Osteocyte (in vitro differentiated cells): ENCODE results near the gene FAM118A. TPM values are rescaled to one million over a fixed set of nuclear protein-coding genes. Genes with fewer than 3 reads are reported as not detected.

ENCODE experiments used
- DNase-seq: peaks from one replicate; pipeline ENCODE4 v3.0.0; 2021; ENCODE audit warnings: mixed read lengths; ENCODE audit not compliant: unreplicated experiment; ENCODE audit errors: extremely low spot score
- H3K27ac Mint-ChIP-seq: one replicate; pipeline ENCODE4 v1.8.0; 2021; ENCODE audit warnings: mild to moderate bottlenecking, mixed read lengths; ENCODE audit not compliant: unreplicated experiment
- H3K27me3 Mint-ChIP-seq: one replicate; pipeline ENCODE4 v1.8.0; 2021; ENCODE audit warnings: mixed read lengths; ENCODE audit not compliant: unreplicated experiment
- H3K36me3 Mint-ChIP-seq: one replicate; pipeline ENCODE4 v1.8.0; 2021; ENCODE audit warnings: mixed read lengths; ENCODE audit not compliant: unreplicated experiment
- H3K4me1 Mint-ChIP-seq: one replicate; pipeline ENCODE4 v1.8.0; 2021; ENCODE audit warnings: mixed read lengths; ENCODE audit not compliant: unreplicated experiment
- H3K4me3 Mint-ChIP-seq: one replicate; pipeline ENCODE4 v1.8.0; 2021; ENCODE audit warnings: mild to moderate bottlenecking, moderate library complexity, mixed read lengths; ENCODE audit not compliant: unreplicated experiment
- H3K9me3 Mint-ChIP-seq: one replicate; pipeline ENCODE4 v1.8.0; 2021; ENCODE audit warnings: mixed read lengths; ENCODE audit not compliant: unreplicated experiment
- total RNA-seq: library from RNA; stranded (reverse); gene quantifications from 2 replicates; pipeline ENCODE4 v1.2.1, GENCODE V29; 2021
- TF ChIP-seq, protein P1 (sequence below): fragments of 200-600 bp; sonication (generic); IDR thresholded peaks from 2 replicates; pipeline ENCODE4 v1.5.0; 2021; ENCODE audit warnings: antibody characterized with exemption, mild to moderate bottlenecking, moderate library complexity

FAM118A gene
- total RNA-seq, 1 donor from 2014 or later: 110 TPM

DNA sequence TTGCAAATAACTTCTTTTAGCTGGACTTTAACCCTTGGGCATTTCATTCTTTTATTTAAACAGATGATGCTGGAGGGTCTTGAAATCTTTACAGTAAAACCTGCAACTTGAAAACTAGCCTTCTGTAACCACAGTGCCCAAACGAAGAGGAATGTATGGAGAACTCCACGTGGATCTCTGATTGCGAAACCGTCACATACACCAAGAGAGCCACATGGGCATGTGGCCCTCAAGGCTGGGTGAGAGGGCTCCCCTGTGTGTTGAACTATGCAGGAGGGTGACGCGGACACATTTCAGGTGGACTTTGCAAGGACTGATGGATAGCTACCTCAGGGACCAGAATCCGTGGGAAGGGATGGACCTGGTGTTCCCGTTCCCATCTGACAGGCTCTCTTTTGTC, 30.6 kb downstream of the FAM118A start:
- Mint-ChIP-seq H3K27ac (no peak overlapping the region), H3K9me3 (no peaks in the 10 kb centered on the region), H3K4me3 (no peak overlapping the region), H3K27me3 (no peaks in the 10 kb centered on the region), H3K36me3 (peaks cover 60% of the 10 kb centered on the region), H3K4me1 (no peaks in the 10 kb centered on the region)
- TF ChIP-seq, protein P1, sequence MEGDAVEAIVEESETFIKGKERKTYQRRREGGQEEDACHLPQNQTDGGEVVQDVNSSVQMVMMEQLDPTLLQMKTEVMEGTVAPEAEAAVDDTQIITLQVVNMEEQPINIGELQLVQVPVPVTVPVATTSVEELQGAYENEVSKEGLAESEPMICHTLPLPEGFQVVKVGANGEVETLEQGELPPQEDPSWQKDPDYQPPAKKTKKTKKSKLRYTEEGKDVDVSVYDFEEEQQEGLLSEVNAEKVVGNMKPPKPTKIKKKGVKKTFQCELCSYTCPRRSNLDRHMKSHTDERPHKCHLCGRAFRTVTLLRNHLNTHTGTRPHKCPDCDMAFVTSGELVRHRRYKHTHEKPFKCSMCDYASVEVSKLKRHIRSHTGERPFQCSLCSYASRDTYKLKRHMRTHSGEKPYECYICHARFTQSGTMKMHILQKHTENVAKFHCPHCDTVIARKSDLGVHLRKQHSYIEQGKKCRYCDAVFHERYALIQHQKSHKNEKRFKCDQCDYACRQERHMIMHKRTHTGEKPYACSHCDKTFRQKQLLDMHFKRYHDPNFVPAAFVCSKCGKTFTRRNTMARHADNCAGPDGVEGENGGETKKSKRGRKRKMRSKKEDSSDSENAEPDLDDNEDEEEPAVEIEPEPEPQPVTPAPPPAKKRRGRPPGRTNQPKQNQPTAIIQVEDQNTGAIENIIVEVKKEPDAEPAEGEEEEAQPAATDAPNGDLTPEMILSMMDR: no peak
- DNase-seq: no peak

DNA sequence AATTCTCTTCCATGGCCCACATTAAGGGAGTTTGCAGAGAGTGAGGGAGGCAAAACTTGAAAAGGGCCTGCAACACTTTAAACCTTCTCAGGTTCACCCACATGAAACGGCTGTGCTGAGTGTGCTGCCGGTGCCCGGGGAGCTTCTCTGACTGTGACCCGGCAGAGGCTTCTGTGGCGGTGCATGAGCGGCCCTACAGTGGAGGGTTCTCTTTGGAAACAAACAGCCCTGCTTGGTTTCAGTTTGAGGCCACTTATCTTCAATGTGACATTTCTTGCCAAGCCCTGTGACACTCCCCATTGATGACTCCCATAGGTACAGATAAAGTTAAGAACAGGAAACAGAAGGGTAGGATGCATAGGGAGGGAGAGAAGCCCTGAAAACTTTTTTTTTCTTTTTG, 31.8 kb downstream of the FAM118A start:
- H3K36me3 Mint-ChIP-seq: peaks cover 56% of the 10 kb centered on the region
- H3K9me3 Mint-ChIP-seq: no peaks in the 10 kb centered on the region
- no peak overlapping the region for H3K4me3 Mint-ChIP-seq
- TF ChIP-seq, protein P1: no peak
- H3K27ac Mint-ChIP-seq: no peak overlapping the region
- H3K27me3 Mint-ChIP-seq: no peaks in the 10 kb centered on the region
- no peak for DNase-seq
- H3K4me1 Mint-ChIP-seq: no peaks in the 10 kb centered on the region

DNA sequence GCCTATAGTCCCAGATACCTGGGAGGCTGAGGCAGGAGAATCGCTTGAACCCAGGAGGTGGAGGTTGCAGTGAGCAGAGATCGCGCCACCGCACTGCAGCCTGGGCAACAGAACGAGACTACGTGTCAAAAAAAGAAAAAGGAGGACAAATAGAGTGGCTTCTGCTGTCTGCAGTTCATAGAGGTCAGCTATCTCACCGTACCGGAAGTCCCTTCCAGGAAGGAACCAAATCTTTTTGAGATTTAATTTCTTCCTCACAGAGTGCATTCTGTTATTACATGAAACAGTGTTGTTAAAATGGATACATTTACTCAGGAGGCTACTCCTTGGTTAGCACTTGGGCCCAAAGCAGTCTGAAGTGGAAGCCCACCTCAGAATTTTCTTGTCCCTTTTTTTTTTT, 33.4 kb downstream of the FAM118A start:
- no peaks in the 10 kb centered on the region for H3K9me3 Mint-ChIP-seq
- peaks cover 44% of the 10 kb centered on the region for H3K36me3 Mint-ChIP-seq
- H3K27ac Mint-ChIP-seq: no peak overlapping the region
- no peak overlapping the region for H3K4me3 Mint-ChIP-seq
- TF ChIP-seq, protein P1: no peak
- no peaks in the 10 kb centered on the region for H3K27me3 Mint-ChIP-seq
- H3K4me1 Mint-ChIP-seq: no peaks in the 10 kb centered on the region
- no peak for DNase-seq

DNA sequence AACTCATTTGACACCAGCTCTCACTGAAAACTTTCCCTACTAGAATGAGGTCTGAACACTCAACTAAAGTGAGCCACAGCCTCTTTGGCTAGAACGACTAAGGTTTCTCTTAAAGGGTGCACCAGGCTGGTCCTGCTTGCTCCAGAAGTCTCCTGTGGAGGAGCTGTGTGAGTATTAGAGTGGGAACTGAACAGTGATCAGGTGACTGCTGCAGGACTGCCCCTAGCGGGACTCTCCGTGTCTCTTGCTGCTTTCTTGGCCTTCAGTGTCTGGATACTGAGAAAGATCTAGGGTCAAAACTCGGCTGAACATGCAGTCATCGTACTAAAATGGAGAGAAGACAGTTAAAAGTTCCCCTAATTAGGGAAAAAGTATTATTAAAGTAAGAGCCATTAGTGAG, 34.6 kb downstream of the FAM118A start:
- Mint-ChIP-seq H3K36me3 (peaks cover 40% of the 10 kb centered on the region), H3K4me1 (no peaks in the 10 kb centered on the region), H3K27ac (no peak overlapping the region), H3K27me3 (no peaks in the 10 kb centered on the region), H3K4me3 (no peak overlapping the region), H3K9me3 (no peaks in the 10 kb centered on the region)
- DNase-seq: no peak
- TF ChIP-seq, protein P1: peak; percentile 16

DNA sequence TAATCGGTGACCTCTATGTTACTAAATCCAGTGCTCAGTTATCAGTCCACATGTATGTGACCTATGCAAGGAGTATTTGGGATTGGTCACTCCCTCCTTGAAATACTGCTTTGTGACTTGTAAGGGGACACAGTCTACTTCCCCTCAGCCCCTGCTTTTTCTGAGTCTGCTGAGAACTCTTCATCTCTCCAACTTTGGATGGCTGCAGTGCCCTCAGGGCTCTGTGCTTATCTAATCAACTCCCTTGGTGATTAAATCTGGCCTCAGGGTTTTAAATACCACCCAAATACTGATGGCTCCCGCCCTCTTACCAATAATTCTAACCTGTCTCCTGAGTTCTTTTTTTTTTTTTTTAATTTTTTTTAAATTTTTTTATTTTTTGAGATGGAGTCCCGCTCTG, 40.2 kb downstream of the FAM118A start:
- peaks cover 12% of the 10 kb centered on the region for H3K36me3 Mint-ChIP-seq
- DNase-seq: no peak
- TF ChIP-seq, protein P1: no peak
- no peak overlapping the region for H3K27ac Mint-ChIP-seq
- H3K9me3 Mint-ChIP-seq: no peaks in the 10 kb centered on the region
- H3K4me3 Mint-ChIP-seq: no peak overlapping the region
- no peaks in the 10 kb centered on the region for H3K4me1 Mint-ChIP-seq
- no peaks in the 10 kb centered on the region for H3K27me3 Mint-ChIP-seq
